HuH-7 (cell line): ENCODE data around the gene IGSF9B.

Source experiments
- DNase-seq: peaks from one replicate; pipeline ENCODE4 v3.0.0; 2011; ENCODE audit warnings: low spot score

IGSF9B gene

DNA sequence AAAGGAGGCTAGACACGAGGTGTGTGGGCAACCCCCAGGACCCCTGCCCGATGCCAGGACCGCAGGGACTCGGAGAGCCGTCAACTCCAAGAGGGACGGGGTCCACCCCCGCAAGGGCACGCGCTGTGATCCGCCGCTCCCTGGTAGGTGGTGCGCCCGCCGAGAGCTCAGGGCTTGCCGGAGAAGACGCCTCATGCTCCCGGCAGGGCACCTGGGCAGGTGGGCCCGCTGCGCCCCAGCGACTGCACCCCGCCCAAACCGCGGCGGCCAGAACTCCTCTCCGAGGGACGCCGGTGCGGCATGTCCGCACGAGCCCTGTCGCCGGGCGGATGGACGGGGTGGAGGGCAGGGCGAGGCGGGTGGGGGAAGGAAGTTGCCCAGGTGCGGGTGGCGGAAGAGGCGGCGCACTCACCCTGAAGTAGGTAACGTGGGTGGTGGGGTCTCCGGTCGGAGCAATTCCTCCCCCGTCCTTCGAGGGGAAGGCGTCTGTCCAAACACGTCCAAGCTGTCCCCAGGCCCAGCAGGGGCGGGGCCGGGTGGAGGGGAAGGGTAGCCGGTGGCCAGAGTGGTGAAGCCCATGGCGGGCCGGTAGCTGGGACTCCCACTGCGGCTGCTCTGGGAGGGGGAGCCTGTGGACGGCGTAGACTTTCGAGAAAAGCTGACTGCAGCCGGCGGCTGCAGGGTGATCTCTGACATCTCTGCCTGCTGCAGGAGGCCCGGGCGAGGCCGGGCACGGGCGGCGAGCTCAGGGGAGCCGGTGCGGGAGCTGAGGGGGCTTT is 37.2 kb downstream of the IGSF9B start:
- no peak for DNase-seq

DNA sequence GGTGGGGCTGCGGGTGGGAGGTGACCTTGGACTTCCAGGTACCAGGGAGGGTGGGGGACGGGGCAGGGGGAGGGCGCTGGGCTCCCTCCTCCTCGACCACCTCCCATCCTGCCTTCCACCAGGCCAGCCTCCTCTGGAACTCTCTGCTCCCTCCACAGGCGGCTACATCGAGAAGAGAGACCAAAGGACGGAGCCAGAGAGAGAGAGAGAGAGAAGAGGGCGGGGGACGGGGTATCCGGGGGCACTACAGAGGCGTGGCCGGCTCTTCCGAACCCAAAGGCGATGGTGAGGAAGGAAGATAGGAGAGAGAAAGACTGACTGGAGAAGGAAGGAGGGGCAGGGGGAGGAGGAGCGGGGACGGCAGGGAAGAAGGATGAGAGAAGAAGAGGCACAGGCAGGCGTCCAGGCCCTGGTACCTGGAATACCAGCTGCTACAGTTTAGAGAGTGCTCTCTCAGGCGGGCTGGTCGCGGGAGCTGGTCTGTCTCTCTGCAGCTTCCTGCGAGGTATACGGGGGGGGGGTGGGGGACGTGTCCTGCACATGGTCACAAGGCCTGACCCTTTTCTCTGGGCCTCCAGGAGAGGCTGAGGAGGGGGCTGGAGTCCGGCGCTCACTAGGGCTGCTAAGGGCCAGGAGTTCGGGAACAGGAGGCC is 38.0 kb downstream of the IGSF9B start:
- no peak for DNase-seq

DNA sequence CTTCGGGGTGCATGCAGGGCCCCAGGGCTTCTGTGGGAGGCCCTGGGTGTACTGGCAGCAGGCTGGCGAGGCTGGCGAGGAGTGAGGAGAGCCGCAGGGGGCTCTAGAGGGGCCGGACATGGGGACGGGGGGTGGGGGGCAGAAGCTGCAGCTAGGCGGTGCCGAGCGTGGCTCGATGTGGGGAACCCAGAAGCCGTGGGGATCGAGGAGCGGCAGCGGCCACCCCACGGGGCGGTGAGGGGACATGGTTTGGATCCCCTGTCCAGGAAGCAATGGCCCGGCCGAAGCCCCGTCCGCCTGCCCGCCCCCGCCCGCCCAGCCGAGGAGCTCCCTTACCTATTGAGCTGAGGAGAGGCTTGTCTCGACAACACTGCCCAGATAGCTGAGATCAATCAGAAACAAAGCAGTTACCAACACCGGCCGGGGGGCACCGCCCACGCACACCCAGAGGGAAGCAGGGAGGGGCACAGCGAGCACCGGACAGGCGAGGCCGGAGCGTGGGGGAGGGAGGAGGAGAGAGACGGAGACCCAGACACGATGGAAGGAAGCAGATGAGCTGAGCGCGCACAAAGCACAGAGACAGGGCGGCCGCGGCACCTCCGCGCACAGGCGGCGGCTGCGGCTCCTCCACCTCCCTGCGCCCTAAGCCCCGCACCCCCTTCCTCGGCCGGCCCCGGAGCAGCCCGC is 38.7 kb downstream of the IGSF9B start:
- no peak for DNase-seq

DNA sequence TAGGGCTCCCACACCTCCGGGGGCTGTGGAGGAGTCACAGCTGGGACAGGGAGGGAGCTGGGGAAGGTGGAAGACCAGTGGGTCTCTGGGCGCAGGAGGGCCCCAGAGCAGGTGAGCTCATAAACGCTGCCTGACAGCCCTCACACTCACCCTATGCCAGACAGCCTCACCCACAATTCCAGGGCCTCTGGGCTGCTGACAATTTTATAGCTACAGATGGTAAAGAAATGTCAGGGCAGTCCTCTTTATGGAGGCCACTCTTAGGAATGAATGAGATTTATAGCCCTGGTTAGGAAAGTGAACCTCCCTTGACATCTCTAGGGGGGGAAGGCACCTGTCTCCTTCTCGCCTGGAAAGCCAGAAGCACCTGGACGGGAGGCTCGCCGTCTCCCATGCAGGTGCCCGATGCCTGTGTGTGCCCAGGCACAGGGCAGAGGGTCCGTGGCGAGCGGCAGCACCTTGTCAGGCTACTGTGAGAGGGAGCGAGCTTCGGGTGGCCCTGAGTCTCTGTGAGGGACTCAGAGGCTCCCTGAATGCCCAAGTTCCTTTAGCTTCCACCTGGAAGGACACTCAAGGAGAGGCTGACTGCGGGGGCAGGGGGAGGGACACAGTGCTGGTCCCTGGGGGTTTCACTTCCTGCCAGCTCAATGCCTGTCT is 39.9 kb downstream of the IGSF9B start:
- DNase-seq: no peak

DNA sequence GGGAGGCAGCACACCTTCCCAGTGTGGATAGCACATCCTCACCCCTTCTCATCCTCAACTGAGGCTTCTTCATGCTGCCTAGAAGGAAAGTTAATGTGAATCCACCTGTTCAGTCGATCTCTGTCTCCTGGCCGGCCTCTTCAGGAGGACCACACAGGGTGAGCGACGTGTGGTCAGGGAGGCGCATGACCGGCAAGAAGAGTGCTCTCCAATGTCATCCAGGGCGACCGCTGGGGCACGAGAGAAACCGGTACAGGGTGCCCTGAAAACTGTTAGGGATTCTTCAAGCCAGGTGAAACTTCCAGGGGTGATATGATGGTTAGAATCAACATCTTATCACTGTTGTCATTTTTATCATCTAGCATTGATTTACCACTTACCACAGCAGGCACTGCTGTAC is 43.0 kb downstream of the IGSF9B start:
- no peak for DNase-seq

DNA sequence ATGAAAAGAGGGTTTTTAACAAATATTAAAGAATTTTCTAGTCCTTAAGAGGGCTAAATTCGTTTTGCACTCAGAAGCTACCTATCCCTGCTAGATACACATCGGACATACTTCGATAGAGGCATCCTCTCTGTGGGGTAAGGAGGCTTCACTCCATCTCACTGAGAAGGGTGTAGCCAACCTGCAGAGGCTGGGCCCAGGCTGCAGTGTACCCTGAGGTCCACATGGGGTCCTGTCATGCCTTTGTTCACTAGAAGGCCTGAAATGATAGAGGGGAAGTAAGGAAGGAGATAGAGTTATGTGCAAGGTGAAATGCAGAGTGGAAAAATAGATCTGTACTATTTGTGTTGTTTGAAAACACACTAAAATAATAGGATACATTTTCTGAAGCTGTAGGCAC is 45.6 kb downstream of the IGSF9B start:
- DNase-seq: no peak

DNA sequence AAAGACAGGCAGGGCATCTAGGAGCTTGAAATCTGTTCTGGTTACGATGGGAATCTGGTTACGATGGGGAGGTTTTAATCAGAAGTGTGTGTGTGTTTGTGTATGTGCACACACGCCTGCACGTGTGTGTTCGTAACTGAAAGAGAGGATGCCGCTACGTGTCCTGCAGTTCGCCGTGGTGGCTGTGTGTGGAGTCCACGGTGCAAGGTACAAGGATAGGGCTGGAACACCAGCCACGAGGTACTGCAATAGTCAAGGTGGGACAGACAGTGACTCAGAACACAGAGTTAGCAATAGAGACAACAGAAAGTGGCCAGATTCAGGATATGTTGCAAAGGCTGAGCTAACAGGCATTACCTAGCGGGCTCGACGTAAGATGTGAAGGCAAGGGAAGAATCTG is 46.7 kb downstream of the IGSF9B start:
- no peak for DNase-seq

DNA sequence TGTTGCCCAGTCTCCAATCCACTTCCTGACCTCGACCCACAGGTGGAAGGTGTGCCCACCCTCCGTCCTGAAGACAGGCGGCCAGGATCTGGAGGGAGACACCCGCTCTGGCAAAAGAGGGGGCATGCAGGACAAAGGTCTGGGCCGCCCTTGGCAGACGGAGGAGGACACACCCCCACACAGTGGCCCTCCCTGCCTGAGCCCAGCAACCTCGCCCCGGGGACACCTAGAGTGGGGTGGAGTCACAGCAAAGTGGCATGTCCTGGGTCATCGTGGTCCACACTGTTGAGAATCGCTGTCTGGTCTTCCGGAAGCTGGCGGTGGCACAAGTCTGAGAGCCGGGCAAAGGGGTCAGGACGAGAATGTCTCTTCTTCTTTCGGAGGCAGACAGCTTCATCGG is 47.9 kb downstream of the IGSF9B start:
- DNase-seq: no peak

DNA sequence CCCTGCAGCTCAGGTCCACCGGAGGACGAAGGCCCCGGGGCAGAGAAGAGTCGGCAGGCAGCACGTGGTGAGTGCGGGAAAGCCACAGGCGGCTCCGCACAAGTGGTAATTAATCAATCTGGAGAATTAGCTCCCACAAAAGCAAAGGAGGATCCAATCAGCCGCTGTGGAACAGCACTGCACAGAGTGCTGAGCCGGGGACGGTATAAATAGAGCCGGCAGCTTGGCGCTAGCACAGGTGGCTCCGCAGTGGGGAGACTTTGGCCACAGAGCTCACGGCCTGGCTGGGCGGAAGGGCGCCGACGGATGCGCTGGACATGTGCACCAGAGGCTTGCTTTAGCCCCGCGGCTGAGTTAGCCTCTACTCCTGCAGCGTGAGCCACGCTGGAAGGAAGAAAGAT is 48.9 kb downstream of the IGSF9B start:
- DNase-seq: no peak

DNA sequence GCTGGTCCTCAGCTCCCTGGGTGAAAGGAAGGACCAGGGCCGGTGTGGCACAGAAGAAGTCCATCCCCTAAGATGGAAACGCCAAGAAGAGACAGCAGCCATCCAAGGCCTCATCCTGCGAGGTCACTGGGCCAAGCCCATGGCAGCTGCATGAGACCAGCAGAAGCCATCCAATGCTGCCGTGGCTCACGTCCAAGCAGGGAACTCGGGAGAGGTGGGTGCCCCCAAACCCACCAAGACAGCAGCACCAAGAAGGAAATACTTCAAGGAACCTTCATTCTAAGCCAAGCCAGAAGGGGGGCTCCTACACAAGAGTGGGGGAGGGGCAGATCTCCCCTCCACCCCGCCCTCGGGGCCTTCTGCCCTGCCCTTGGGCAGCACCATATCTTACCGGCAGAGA is 49.6 kb downstream of the IGSF9B start:
- no peak for DNase-seq

DNA sequence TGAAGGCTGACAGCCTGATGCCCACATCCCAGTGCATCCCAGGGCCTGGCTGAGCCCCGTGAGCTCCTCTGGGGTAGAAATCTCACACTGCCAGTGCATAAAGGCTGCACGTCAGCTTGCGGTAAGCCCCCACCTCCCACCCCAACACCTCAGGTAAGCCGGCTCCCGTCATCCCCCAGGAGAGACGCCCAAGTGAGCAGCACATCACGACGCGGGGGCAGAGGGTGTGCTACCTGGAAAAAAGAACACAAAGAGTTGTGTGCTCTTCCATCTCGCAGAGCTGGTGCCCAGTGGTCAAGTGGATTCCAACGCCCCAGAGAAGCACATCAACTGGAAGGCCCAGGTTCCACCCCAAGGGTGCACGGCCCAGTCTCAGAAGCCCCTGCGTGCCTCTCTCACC is 50.0 kb downstream of the IGSF9B start:
- DNase-seq: no peak

DNA sequence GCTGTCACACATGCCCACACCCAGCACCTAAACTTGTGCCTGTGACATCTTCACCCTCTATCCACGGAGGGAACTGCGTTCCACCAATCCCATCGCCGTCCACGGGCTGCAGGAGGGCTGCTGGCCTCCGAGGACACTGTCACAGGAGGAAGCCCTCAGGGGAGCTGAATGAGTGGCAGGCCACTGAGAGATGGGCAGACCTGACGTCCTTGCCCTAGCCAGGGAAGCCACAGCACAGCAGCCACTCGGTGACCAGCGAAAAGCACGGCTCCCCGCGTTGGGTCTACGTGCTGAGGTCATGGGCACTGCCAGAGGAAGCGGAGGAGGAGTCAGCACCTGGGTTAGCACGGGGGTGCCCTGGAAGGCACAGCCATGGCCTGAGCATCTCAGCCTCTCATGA is 50.5 kb downstream of the IGSF9B start:
- DNase-seq: no peak

DNA sequence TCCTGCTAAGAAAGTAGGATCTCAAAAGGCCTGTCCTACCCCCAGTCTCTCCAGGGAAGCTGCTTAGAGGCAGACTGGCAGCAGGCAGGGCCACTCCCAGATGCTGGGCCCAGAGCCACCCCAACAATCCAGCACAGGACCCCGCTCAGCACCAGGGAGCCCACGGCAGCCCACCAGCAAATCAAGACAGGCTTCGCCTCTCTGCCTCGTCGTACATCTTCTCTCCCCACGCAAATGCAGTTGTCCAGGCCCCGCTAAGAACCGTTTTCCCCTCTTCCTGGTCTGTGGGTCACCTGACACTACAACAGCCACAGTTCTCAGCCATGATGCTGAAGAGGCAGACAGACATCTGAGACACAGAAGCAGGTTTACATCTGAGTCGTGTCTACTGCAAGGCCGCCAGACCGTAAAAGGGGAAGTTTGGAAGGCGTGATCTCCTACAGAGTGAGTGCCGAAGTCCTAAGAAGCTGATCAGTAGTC is 51.1 kb downstream of the IGSF9B start:
- no peak for DNase-seq

DNA sequence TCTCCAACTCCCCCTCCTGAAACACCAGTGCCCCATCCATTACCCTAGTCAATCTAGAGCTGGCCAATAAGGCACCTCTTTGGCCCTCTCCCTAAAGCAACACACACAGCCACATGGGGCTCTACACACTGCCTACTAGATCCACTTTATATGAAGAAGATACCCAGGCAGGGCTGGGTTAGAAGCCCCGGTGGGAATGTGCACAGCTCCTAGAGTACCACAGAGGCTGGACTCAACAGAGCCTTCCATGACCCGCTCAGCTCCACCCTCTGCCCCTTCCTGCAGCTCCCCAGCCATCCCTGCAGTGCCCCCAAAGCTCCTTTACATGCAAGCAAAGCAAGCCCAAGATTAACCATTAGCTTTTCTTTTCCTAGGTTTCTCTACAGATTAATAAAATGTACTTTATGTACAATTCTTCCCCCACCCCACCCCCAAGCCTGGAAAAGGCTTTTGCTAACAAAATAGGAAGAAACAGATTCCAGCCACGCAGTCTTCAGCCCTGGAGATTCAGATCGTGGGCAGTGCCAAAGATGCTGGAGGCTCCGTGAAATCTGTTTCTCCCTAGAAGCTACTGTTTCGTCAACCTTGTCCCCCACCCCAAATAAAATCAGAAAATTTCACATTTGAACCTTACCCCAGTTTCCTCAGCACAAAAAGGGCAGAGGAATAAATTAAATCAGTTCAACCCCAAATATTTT is 51.8 kb downstream of the IGSF9B start:
- DNase-seq: no peak

DNA sequence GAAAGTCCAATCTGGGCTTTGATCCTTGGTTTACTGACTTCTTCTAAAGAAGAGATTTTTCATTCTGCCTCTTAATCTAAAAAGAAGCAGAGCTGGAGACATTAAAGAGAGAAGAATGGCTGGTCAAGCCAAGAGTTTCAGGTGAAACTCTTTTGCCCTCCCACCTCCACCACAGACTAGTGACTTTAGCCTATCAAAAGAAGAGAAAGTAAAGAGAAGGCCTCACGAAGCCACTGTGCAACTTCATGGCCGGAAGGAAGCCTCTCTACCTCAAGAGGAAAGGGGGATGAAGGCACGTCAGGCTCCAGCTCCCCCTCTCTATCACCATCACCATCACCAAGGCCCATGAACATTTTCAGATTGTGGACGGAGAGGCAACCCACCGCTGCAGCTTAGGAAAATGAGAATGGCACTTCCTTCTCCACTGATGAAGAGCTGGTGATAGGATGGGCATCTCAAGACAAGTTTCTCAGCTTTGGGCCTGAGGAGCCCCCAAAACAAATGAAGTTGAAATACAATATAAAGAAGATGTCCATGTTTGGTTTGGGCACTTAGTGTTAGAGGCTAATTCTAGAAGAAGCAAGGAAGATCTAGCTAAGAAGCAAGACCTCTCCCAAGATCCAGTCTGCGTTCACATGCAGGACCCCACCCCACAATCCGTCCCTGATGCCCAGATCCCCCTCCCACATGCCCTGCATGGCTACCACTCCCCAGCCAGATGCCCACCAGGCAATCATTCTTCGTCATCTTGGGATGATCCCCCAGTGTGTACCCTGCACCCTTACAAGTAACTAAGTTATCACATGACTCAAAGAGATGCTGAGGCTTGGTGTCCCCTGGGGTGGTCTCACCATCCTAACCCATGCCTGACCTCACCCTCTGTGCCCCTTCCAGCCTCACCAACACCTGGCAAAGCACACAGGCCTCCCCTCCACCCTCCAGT is 52.6 kb downstream of the IGSF9B start:
- DNase-seq: no peak

DNA sequence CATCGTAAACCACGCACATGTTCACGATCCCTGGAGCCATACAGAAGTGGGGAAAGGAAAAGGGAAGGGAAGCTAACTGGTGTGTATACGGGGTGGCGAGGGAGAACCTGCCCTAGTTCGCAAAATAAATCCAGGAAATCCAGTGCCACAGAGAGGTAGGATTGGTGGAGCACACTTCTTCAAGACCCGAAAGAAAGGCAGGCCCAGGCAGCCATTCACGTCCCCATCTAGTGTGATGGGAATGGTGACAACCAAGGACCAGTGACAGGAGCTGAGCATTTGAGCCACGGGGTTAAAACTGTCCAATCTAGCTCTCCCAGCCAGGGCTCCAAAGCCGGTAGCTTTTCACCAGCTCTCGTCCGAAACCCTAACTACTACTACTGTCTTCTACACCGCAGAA is 53.7 kb downstream of the IGSF9B start:
- DNase-seq: no peak

DNA sequence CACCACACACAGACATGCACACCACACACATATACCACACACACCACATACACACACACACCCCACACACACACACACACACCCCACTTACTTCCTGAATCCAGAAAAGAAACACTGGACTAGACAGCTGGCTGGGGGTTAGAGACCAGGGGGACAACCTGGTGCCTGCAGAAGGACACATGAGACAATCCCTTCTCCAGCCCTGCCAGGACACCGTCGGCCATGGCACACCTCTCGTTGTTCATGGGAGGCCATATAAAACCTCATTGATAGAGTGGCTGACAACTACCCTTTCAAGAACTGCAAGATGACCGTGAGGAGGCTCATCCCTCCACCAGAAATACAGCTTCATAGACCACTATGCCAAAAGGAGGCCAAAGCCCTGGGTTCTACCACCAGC is 54.3 kb downstream of the IGSF9B start:
- DNase-seq: no peak

DNA sequence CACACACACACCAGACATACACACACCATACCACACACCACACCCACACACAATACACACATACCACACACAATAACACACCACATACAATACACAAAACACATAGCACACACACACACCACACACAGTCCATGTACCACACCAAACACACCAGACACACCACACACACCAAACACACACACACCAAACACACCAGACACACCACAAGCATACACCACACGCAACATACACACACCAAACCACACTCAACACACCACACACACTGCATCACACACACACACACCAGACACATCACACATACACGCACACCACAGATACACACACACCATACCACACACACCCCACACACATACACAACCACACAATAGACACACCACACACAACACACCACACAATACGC is 54.8 kb downstream of the IGSF9B start:
- DNase-seq: no peak

DNA sequence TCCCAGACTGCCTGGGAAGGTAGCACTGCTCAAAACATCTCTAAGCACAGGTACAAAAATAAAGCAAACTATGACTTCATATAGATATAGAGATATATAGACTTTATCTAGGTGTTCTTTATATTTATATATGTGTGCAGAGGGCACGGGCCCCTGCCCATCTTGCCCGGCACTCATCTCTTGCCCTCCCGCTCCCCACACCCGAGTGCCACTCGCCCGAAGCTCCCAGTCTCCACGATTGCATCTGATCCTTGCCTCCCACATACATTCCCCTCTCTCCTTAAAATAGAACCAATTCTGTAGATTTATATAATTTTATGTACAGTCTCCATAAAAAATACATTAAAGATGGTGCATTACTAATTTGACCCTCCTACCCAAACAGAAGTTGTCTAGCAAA is 55.5 kb downstream of the IGSF9B start:
- DNase-seq: no peak

DNA sequence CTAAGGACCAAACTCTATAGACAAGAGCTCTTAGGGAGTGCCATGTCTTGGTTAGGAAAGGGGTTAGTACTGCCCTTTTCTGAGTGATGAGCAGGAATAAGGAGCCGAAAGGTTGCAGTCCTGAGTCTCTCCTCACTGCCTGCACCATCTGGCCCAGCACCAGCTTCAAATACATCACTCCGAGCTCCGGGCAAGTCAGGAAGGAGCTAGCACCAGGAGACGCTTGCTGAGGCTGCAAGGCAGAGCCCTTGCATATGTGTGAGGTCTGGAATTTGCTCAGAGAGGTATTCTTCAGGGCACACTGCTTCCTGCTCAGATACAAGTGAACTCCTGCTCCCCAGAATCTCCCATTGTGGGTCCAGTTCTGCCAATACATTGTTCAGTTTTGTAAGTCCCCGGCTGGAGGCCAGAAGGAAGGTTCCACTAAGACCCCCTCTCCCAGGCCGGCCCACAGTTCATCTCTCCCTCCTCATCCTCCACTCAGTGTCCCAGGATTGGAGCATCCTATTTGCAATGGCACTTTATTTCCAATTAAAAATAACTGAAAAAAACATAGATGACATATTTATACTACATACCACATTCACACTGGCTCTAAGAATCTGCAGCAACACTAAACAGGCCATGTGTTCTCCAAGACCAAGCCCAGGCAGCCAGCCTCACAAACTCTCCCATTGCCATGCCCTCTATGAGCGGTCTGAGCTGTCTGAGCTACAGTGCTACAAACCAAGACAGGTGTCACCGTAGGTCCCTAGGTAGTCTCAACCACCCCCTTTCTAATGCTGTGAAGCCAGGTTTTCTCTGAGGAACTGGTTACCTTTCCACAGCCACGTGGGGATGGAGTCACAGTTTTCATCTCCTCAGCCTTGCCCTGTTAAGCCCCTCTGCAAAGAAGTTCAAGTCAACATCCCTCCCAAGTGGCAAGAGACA is 56.3 kb downstream of the IGSF9B start:
- no peak for DNase-seq
